ENCODE data around the gene FRA10AC1. TPM values are rescaled to one million over a fixed set of nuclear protein-coding genes. Genes with fewer than 3 reads are reported as not detected.

Gene FRA10AC1
- total and polyA plus RNA-seq, 10 of the 15 experiments (the other 5 are each of a cell fraction or from before 2014, with no cell fraction given): 5.3 to 18.1 (median 9.9) TPM

DNA sequence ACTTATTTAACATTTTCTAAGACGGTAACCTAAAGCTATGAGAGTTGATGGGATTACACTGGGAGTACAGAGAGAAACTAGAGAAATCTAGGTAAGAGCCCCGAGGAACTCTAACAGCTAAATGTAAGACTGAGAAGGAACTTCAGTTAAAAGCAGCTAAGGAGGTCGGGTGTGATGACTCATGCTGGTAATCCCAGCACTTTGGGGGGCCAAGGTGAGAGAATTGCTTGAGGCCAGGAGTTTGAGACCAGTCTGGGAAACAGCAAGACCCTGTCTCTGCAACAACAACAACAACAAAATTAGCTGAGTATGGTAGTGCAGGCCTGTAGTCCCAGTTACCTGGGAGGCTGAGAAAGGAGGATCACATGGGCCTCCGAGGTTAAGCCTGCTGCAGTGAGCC lies 24.0 kb downstream of the FRA10AC1 start (continued):
- TF ChIP-seq, protein P1, sequence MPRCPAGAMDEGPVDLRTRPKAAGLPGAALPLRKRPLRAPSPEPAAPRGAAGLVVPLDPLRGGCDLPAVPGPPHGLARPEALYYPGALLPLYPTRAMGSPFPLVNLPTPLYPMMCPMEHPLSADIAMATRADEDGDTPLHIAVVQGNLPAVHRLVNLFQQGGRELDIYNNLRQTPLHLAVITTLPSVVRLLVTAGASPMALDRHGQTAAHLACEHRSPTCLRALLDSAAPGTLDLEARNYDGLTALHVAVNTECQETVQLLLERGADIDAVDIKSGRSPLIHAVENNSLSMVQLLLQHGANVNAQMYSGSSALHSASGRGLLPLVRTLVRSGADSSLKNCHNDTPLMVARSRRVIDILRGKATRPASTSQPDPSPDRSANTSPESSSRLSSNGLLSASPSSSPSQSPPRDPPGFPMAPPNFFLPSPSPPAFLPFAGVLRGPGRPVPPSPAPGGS (IDR thresholded peaks at IDR 0.05; ENCODE audit: borderline replicate concordance, insufficient read depth, low read depth, low read length, poor library complexity, severe bottlenecking): no peak

DNA sequence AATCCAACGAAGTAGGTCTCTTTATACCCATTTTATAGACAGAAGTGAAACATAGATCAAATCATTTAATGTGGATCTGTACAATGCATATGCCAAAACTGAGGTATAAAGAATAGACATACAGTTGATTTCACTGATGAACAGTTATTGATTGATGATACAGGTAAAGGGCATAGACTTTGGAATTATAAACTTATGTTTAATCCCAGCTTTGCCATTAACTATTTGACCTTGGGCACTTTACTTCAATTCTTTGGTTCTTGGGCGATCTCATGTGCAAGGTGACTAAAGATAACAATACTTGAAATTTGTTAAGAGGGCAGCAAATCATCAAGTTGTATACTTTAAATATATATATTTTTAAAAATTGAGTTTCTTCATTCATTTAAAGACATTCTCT lies 28.6 kb downstream of the FRA10AC1 start:
- Histone ChIP-seq H3K27me3 (replicated peaks in 1 of 2; ENCODE audit: control insufficient read depth in 2 of 2, insufficient read depth in 2 of 2, low read length in 1 of 2) (no peaks in the 10 kb centered on the region), H2AFZ (ENCODE audit: control insufficient read depth, low read depth, low read length) (no peak overlapping the region), H3K9me3 (replicated peaks; ENCODE audit: control insufficient read depth, insufficient read depth, low read length) (no peaks in the 10 kb centered on the region), H4K20me1 (ENCODE audit: control insufficient read depth, insufficient read depth) (no peaks in the 10 kb centered on the region), H3K79me2 (ENCODE audit: control insufficient read depth, insufficient read depth, low read length) (no peaks in the 10 kb centered on the region), H3K27ac (ENCODE audit: control insufficient read depth, insufficient read depth) (no peak overlapping the region), H3K9ac (ENCODE audit: control insufficient read depth, insufficient read depth, low read length) (no peak overlapping the region), H3K4me3 (no peak overlapping the region), H3K36me3 (ENCODE audit: control insufficient read depth in 2 of 2, insufficient read depth in 2 of 2, low read length in 1 of 2) (peaks cover 0 to 5% of the 10 kb centered on the region in 2 experiments; a peak in 2 of 4 replicates), H3K4me2 (ENCODE audit: control insufficient read depth, insufficient read depth) (no peak overlapping the region), H3K4me1 (ENCODE audit: control insufficient read depth, insufficient read depth, low read length) (no peaks in the 10 kb centered on the region)
- intact Hi-C loops (cut with micrococcal nuclease; ENCODE audit: unreplicated experiment): no loop called here
- 98% methylated on average over 2 of the region's 2 CpGs for WGBS (ENCODE audit: insufficient coverage, insufficient replicate concordance, low lambda C conversion rate, missing lambda C conversion rate)
- ChIA-PET POLR2A (no interaction called here), RAD21 (ENCODE audit: unreplicated experiment) (no interaction called here), CTCF (no interaction called here), SMC1A (ENCODE audit: uncharacterized antibody, unreplicated experiment) (no interaction called here)
- ATAC-seq (no peak), DNase-seq (ENCODE audit: low read depth, low spot score) (no peak), FAIRE-seq (no peak)
- no TSS peak for BruUV-seq (replicated peaks)
- in situ Hi-C loops (cut with MboI): no loop called here
- TF ChIP-seq BACH1 (IDR thresholded peaks at IDR 0.05; ENCODE audit: borderline replicate concordance): no peak
- TF ChIP-seq SPI1 (IDR thresholded peaks at IDR 0.05; ENCODE audit: borderline replicate concordance, insufficient read depth, low read depth, low read length): no peak
- no peak for TF ChIP-seq ZZZ3 (IDR thresholded peaks at IDR 0.05; ENCODE audit: control insufficient read depth, insufficient read length, low read depth)
